Neural progenitor cell (in vitro differentiated cells): ENCODE results near the gene PTGDS. TPM values are rescaled to one million over a fixed set of nuclear protein-coding genes. Genes with fewer than 3 reads are reported as not detected.

ENCODE experiments used
- DNase-seq: peaks from one replicate; pipeline ENCODE4 v3.0.0-alpha.2; 2016; ENCODE audit warnings: low spot score
- H2AFZ ChIP-seq: fragments of 200-600 bp; sonication (generic); replicated peaks from 2 replicates; pipeline ENCODE4 v1.6.1; 2016; ENCODE audit warnings: antibody characterized with exemption
- H3F3A ChIP-seq: fragments of 200-600 bp; sonication (generic); 2 replicates; pipeline ENCODE4 v1.6.1; 2016; ENCODE audit warnings: antibody characterized with exemption, low read depth
- H3K27ac ChIP-seq: fragments of 200-600 bp; sonication (generic); 2 replicates; pipeline ENCODE4 v1.5.1; 2016; ENCODE audit warnings: mild to moderate bottlenecking
- H3K27me3 ChIP-seq: fragments of 200-600 bp; sonication (generic); 2 replicates; pipeline ENCODE4 v1.6.1; 2016; ENCODE audit warnings: mild to moderate bottlenecking, moderate library complexity
- H3K36me3 ChIP-seq: fragments of 200-600 bp; sonication (generic); 2 replicates; pipeline ENCODE4 v1.5.1; 2016
- H3K4me1 ChIP-seq: fragments of 200-600 bp; sonication (generic); 2 replicates; pipeline ENCODE4 v1.6.1; 2016; ENCODE audit warnings: mixed run types
- H3K4me2 ChIP-seq: fragments of 200-600 bp; sonication (generic); 2 replicates; pipeline ENCODE4 v1.6.1; 2016
- H3K4me3 ChIP-seq: fragments of 200-600 bp; sonication (generic); 2 replicates; pipeline ENCODE4 v1.5.1; 2016
- H3K79me2 ChIP-seq: fragments of 200-600 bp; sonication (generic); 2 replicates; pipeline ENCODE4 v1.6.1; 2016; ENCODE audit warnings: low read depth
- H3K9ac ChIP-seq: fragments of 200-600 bp; sonication (generic); 2 replicates; pipeline ENCODE4 v1.6.1; 2016
- H3K9me3 ChIP-seq: fragments of 200-600 bp; sonication (generic); 2 replicates; pipeline ENCODE4 v1.5.1; 2016; ENCODE audit warnings: low read depth
- H4K20me1 ChIP-seq: fragments of 200-600 bp; sonication (generic); 2 replicates; pipeline ENCODE4 v1.6.1; 2016; ENCODE audit warnings: low read depth
- H3K27ac Mint-ChIP-seq: 3 replicates; pipeline ENCODE4 v1.8.0; 2021; ENCODE audit warnings: mixed read lengths
- H3K27me3 Mint-ChIP-seq: 2 replicates; pipeline ENCODE4 v1.8.0; 2022; ENCODE audit warnings: low read depth, mild to moderate bottlenecking, inconsistent platforms, moderate library complexity, mixed read lengths; ENCODE audit not compliant: insufficient read depth
- H3K36me3 Mint-ChIP-seq: 3 replicates; pipeline ENCODE4 v1.8.0; 2021; ENCODE audit warnings: mixed read lengths
- H3K4me1 Mint-ChIP-seq: 3 replicates; pipeline ENCODE4 v1.8.0; 2021; ENCODE audit warnings: mixed read lengths
- H3K4me3 Mint-ChIP-seq: 3 replicates; pipeline ENCODE4 v1.8.0; 2021; ENCODE audit warnings: mild to moderate bottlenecking, moderate library complexity, mixed read lengths
- H3K9me3 Mint-ChIP-seq: 3 replicates; pipeline ENCODE4 v1.8.0; 2020; ENCODE audit warnings: mixed read lengths
- CTCF ChIP-seq: fragments of 200-600 bp; sonication (generic); IDR thresholded peaks from 2 replicates; pipeline ENCODE4 v1.5.1; 2017; ENCODE audit warnings: antibody characterized with exemption, mild to moderate bottlenecking
- EZH2 ChIP-seq: fragments of 200-600 bp; sonication (generic); IDR thresholded peaks from 2 replicates; pipeline ENCODE4 v1.6.1; 2017; ENCODE audit warnings: antibody characterized with exemption, mild to moderate bottlenecking, moderate library complexity
- EZH2phosphoT487 ChIP-seq: fragments of 200-600 bp; sonication (generic); IDR thresholded peaks from 2 replicates; pipeline ENCODE4 v1.6.1; 2017; ENCODE audit warnings: antibody characterized with exemption
- total RNA-seq: library from RNA; depleted of rRNA; stranded (reverse); fragments of >200 nt; gene quantifications from 2 replicates; pipeline ENCODE4 v1.2.3, GENCODE V29; 2015; ENCODE audit warnings: low replicate concordance

The PTGDS gene
- total RNA-seq, 1 donor from 2014 or later = not detected

- no peaks in the 10 kb centered on the region for H3K36me3 Mint-ChIP-seq
- H3K9me3 Mint-ChIP-seq = peaks cover 3% of the 10 kb centered on the region
- Histone ChIP-seq H2AFZ (peak within 1 kb of the TSS; percentile 71), H3K27ac (no peak within 1 kb of the TSS), H3K4me2 (peak within 1 kb of the TSS; percentile 93), H3K4me1 (peaks cover 12% of the 10 kb centered on the region), H3K9me3 (no peaks in the 10 kb centered on the region), H4K20me1 (peaks cover 8% of the 10 kb centered on the region), H3K9ac (peak within 1 kb of the TSS; percentile 36), H3K27me3 (peaks cover 19% of the 10 kb centered on the region), H3K4me3 (peak within 1 kb of the TSS; percentile 70), H3K36me3 (no peaks in the 10 kb centered on the region), H3K79me2 (peaks cover 10% of the 10 kb centered on the region), H3F3A (peaks cover 20% of the 10 kb centered on the region)
- peak; percentile 96 for DNase-seq
- no peak within 1 kb of the TSS for H3K27ac Mint-ChIP-seq
- peaks cover 7% of the 10 kb centered on the region for H3K4me1 Mint-ChIP-seq
- peaks cover 10% of the 10 kb centered on the region for H3K27me3 Mint-ChIP-seq
- TF ChIP-seq EZH2 (no peak), EZH2phosphoT487 (no peak), CTCF (no peak)
- peak within 1 kb of the TSS; percentile 89 for H3K4me3 Mint-ChIP-seq
These were observed 14.9 kb downstream of the PTGDS start, which contains the start of gene PAXX for GRCh38 chr9:136991993-136992818. TSS of gene PAXX (plus strand) at chr9:136992422. CDS start at chr9:136992444, 22 bp downstream.

DNA sequence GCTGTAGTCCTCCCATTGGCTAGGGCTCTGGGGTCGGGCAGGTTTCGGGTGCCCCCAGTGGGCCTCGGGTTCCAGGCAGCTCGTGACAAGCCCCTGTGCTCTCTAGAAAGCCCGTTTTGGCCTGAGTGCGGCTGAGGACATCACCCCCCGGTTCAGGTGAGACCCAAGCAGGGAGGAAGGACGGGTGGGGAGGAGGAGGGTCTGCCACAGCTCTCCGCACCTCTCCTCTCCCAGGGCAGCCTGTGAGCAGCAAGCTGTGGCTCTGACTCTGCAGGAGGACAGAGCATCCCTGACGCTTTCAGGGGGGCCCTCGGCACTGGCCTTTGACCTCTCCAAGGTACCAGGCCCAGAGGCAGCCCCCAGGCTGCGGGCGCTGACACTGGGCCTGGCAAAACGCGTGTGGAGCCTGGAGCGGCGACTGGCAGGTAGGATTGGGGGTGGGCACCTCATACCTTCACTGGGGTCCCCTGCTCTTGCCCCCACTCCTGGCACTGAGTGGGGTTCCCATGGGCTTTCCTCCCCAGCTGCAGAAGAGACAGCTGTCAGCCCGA is 15.6 kb downstream of the PTGDS start:
- Histone ChIP-seq H3K4me2 (peak overlapping the region; percentile 93), H2AFZ (peak overlapping the region; percentile 71), H4K20me1 (peaks cover 8% of the 10 kb centered on the region), H3K27ac (no peak overlapping the region), H3K9me3 (no peaks in the 10 kb centered on the region), H3K4me1 (peaks cover 14% of the 10 kb centered on the region), H3K4me3 (peak overlapping the region; percentile 70), H3F3A (peaks cover 22% of the 10 kb centered on the region), H3K9ac (peak overlapping the region; percentile 36), H3K27me3 (peaks cover 21% of the 10 kb centered on the region), H3K79me2 (peaks cover 10% of the 10 kb centered on the region), H3K36me3 (no peaks in the 10 kb centered on the region)
- no peak overlapping the region for H3K27ac Mint-ChIP-seq
- TF ChIP-seq EZH2 (no peak), EZH2phosphoT487 (no peak), CTCF (peak; percentile 7)
- peaks cover 14% of the 10 kb centered on the region for H3K27me3 Mint-ChIP-seq
- H3K4me3 Mint-ChIP-seq = peak overlapping the region; percentile 89
- H3K36me3 Mint-ChIP-seq = no peaks in the 10 kb centered on the region
- H3K4me1 Mint-ChIP-seq = peaks cover 11% of the 10 kb centered on the region
- peaks cover 3% of the 10 kb centered on the region for H3K9me3 Mint-ChIP-seq
- DNase-seq = no peak

DNA sequence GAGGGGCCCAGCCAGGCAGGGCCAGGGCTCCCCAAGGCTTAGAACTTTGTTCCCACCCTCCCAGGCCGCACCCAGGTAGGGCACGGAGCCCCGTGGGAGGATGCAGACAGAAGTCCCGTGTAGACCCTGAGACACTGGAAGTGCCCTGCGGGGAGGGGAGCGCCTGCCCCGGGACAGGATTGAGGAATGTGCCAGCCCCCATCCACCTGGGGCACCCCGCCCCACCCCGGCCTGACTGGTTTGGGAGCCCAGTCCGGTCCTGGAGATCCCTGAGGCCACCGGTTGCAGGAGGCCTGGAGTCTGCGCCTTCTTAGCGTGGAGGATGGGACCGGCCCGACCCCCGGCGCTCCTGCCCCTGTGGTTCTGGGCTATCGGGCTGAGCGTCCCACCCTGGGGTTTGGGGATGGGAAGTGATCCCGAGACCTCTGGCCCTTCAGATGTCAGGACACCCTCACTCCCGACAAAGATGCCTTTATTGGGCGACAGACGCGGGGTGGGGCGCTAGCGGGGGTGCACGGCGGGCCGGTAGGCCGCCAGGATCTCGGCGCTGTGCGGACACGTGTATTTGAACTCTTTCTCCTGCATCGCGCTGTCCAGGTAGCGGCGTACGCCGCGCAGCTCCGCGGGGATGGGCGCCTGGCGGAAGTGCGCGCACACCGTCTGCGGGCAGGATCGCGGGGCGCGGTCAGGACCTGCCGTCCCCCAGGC is 17.0 kb downstream of the PTGDS start:
- Histone ChIP-seq H3F3A (peaks cover 24% of the 10 kb centered on the region), H3K27me3 (peaks cover 21% of the 10 kb centered on the region), H3K4me3 (no peak overlapping the region), H3K4me1 (peaks cover 14% of the 10 kb centered on the region), H2AFZ (no peak overlapping the region), H3K36me3 (no peaks in the 10 kb centered on the region), H3K27ac (no peak overlapping the region), H3K79me2 (peaks cover 10% of the 10 kb centered on the region), H3K4me2 (no peak overlapping the region), H3K9me3 (no peaks in the 10 kb centered on the region), H3K9ac (no peak overlapping the region), H4K20me1 (peaks cover 8% of the 10 kb centered on the region)
- Mint-ChIP-seq H3K36me3 (no peaks in the 10 kb centered on the region), H3K4me3 (no peak overlapping the region), H3K9me3 (peaks cover 3% of the 10 kb centered on the region), H3K27me3 (peaks cover 20% of the 10 kb centered on the region), H3K4me1 (peaks cover 13% of the 10 kb centered on the region), H3K27ac (no peak overlapping the region)
- no peak for DNase-seq
- TF ChIP-seq EZH2phosphoT487 (no peak), EZH2 (no peak), CTCF (no peak)
